C4-2B (cell line): ENCODE results near the gene PARP12.

ENCODE experiments used
- ZFX ChIP-seq: fragments of 450-650 bp; IDR thresholded peaks from 2 replicates; pipeline ENCODE4 v1.6.1; 2017
- TF ChIP-seq, protein P1 (sequence below): fragments of 450-650 bp; conservative IDR thresholded peaks from 2 replicates; pipeline ENCODE4 v1.5.1; 2017; ENCODE audit warnings: mild to moderate bottlenecking

GRCh38 chr7:139992353-139993044, 70.3 kb downstream of the PARP12 start:
- TF ChIP-seq, protein P1, sequence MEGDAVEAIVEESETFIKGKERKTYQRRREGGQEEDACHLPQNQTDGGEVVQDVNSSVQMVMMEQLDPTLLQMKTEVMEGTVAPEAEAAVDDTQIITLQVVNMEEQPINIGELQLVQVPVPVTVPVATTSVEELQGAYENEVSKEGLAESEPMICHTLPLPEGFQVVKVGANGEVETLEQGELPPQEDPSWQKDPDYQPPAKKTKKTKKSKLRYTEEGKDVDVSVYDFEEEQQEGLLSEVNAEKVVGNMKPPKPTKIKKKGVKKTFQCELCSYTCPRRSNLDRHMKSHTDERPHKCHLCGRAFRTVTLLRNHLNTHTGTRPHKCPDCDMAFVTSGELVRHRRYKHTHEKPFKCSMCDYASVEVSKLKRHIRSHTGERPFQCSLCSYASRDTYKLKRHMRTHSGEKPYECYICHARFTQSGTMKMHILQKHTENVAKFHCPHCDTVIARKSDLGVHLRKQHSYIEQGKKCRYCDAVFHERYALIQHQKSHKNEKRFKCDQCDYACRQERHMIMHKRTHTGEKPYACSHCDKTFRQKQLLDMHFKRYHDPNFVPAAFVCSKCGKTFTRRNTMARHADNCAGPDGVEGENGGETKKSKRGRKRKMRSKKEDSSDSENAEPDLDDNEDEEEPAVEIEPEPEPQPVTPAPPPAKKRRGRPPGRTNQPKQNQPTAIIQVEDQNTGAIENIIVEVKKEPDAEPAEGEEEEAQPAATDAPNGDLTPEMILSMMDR = no peak
- TF ChIP-seq ZFX = no peak
